Adrenal gland (tissue), 5 donors: ENCODE measurements around the gene TBC1D19.

Experiments used
- CTCF ChIP-seq, 6 experiments: fragments of 450-650 bp in 4 of 6; fragments of 200-600 bp in 2 of 6; sonication (generic) in 1 of 6; IDR thresholded peaks; 1 replicate in 5 of 6; 2 replicates in 1 of 6; pipeline versions ENCODE4 v1.5.1 to v1.8.0; 2016 to 2021; ENCODE audit warnings: antibody characterized with exemption in 6 of 6, mild to moderate bottlenecking in 2 of 6, moderate library complexity in 1 of 6
- POLR2A ChIP-seq, 2 donors: fragments of 450-650 bp; IDR thresholded peaks; one replicate each; pipeline ENCODE4 v1.6.1; 2017; ENCODE audit warnings: antibody characterized with exemption in 2 of 2, mild to moderate bottlenecking in 2 of 2, moderate library complexity in 1 of 2
- donor health status: DM: no; HTN: no; CAD: no.

DNA sequence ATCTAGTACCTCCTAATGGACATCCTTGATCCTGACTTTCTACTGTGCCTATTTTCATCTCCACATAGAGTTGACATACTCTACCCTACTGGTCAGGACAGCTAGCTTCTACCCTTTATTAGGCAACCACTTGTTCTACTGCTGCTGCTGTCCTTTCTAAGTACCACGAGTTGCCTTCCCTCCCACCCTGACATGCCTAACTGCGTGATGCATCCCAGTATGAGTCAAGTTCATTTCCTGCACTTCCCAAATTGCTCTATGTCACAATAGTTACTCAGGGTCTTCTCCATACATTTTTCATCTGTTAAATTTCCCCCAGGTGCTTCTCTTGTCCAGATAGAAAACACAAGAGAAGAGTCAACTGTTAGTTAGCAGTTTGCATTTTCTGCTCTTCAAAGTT is 133.4 kb downstream of the TBC1D19 start:
- no peak for TF ChIP-seq CTCF (IDR thresholded peaks at IDR 0.05)
- TF ChIP-seq POLR2A (IDR thresholded peaks at IDR 0.05) = no peak
